Measurements from ENCODE around the gene ZNG1A.
"Not testable (repeated sequence)": the region's sequence is repeated elsewhere in the genome, so short reads cannot be mapped to it uniquely, and the experiment has no call there.

The ZNG1A gene

DNA sequence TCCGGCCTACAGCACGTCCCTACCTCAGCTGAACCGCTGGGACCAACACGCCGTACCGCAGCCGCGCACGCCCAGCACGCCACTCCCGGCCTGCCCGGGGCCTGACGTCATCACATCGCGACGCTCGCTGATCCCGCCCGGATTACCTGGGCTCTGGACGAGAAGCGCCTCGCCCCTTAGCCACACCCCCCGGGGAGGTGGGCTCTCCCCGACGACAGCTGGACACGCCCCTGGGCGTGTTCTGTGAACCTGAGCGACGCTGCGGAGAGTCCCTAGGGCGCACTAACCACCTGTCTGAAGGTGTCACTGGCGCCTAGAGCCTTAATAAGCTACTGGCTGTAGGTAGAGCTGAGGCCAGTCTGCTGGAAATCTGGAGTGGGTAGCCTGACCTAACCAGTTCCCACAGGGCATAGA, at the start of gene ZNG1A:
TSS of gene ZNG1A (minus strand) at position 87 of the 414 bp plus-strand sequence. CDS start 87 bp downstream, outside the sequence.
- DNase-seq (ENCODE audit: low read depth in 2 of 2), result peak; percentile 39 to 52

DNA sequence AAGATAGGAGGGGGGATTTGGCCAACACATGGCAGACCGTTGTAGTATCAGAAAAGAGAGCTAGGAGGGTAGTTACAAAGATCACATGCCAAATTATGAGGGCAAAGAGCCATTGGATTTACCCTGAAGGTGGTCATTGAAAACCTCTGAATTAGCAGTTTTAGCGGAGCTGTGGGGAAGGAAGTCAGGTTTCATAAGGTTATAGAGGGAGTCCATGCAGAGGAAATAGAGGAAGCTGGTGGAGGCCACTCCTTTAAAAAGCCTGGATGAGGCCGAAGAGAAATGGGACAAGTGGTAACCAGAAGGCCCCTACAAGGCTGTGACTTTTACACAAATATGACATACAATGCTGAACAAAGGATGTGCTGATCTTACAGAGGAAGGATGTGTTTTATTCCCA, 49.0 kb upstream of the ZNG1A start:
- no peak for DNase-seq (ENCODE audit: low read depth in 2 of 2)

DNA sequence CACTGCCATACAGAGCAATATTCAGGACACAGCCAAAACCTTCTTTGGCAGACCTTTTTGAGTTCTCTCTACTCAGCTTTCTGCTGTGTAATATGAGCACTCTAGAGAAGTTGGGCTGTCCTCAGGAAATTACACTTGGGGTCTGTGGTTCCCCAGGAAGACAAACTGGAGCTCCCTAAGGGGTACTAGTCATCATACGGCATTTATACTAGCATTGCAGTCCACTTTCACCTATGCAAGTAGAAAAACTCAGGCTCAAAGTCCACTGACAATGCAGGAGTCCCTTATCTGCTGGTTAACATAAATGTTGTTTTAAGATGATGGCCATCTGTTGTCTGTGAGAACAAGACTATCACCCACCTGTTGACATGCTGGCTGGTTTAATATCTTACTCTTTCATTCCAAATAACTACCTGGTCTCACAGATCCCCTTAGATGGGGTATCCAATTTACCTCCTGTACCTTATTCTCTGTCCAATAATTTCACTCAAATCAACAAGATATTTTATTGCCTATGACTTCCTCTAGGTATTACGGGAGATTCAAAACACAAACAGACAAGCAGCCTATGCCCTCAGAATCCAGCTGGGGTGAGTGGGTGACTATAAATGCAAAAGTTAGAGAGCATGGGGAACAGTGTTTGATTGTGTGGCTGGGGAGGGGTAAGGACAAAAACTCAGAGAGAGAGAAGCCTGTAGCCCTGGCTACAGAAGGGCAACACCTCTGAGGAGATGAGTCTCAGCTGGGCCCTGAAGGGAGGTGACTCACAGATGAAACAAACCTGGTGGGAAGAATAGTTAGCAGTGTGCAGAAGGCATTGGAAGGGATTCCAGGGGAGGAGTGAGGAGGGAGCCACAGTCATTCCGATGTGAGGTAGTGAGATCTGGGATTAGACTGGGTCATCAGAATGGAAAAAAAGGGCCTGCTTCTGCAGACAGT, 46.0 kb upstream of the ZNG1A start:
- DNase-seq (ENCODE audit: low read depth in 2 of 2), result no peak

DNA sequence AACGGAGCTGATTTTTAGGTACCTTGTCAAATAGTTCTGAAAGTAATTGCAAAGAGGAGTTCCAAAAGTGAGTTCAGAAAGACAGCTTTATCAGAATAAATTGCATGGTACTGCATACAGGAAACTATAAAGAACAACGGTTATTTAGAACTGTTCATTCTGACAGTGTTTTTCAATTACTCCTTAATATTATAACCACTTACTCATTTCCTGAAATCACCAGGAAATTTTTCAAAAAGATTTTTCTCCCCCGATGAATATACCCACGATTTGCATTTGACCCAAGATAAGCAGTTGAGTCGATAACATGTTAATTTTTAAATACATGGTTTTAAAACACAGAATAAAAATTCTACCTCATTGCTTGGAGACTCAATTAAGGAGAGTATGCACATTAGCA, 45.2 kb upstream of the ZNG1A start:
- no peak for DNase-seq (ENCODE audit: low read depth in 2 of 2)

DNA sequence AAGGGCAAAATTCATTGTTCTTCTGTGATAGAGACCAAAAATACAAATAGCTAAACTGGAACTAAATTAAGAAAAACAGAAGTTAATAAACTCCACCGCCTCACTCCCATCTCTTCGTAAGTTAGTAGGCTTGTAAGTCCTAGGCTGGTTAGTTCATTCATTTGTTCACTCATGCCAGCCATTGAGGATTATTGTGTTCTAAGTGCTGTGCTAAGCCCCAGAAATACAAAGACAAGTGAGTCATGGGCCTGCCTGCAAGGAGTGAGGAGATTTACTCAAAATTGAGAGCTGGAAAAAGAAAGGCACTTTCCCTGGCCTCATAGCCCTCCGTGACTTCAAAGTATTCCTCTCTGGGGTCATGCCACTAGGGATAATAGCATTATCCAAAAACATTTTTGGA, 44.3 kb upstream of the ZNG1A start:
- DNase-seq (ENCODE audit: low read depth in 2 of 2), result no peak

DNA sequence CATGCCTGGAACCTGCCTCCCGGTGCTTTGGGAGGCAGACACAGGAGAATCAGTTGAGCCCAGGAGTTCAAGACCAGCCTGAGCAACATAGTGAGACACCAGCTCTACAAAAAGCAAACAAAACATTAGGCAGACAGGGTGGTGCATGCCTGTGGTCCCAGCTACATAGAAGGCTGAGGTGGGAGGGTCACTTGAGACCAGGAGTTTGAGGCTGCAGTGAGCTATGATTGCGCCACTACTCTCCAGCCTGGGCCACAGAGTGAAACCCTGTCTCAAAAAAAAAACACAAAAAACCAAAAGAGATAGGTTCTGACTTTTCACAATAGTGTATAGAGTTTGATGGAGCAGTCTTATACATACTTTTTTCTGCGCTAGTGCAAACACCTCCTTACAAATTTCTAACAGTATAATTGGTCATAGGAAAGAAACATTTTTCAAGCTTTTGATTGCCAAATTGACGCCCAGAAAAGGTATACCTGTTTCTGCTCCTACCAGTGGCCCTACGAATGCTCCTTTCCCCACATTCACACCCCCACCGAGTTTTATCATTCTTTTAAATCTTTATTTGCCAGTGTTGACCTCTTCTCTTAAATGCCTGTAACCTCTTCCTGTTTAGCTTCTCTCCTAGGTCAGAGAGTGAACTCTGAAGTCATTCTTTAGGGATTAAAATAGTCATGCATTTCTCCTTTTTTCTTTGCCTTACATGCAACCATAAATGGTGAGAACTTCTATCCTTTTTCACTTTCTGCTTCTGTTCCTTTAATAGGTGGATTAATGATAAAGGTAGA, 43.3 kb upstream of the ZNG1A start:
- no peak for DNase-seq (ENCODE audit: low read depth in 2 of 2)

DNA sequence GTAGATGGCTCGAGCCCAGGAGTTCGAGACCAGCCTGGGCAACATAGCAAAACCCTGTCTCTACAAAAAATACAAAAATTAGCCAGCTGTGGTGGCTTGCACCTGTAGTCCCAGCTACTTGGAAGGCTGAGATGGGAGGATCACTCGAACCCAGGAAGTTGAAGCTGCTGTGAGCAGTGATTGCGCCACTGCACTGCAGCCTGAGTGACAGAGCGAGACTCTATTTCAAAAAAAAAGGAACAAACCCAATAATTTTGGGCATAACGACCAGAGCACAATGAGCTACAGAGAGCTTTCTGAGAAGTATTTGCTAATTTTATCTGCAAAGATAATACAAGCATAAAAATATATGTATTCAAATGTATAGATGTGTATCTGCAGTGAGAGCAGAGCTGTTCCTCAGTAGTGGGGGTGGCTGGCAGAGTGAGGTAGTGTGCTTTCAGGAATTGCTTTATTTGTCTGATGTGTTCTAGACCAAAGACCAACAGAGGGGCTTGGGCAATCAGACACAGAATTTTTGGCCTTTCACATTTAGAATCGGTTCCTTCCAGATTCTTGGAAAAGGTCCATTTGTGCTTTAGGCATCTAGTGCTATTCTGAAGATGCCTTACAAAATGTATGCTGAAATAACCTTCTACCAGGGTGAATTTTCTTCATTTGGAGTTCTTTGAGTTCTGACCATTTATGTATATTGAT, 41.0 kb upstream of the ZNG1A start:
- no peak for DNase-seq (ENCODE audit: low read depth in 2 of 2)

DNA sequence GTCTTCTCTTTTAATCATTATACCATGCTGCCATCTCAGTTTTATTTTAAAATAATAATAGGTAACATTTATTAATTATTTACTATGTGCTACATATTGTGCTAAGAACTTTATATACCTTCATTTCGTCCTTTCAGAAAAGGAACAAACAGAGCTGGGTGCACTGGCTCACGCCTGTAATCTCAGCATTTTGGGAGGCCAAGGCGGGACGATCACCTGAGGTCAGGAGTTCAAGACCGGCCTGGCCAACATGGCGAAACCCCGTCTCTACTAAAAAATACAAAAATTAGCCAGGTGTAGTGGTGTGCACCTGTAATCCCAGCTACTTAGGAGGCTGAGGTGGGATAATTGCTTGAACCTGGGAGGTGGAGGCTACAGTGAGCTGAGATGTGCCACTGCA, 40.2 kb upstream of the ZNG1A start:
- not testable (repeated sequence) for DNase-seq (ENCODE audit: low read depth in 2 of 2)

DNA sequence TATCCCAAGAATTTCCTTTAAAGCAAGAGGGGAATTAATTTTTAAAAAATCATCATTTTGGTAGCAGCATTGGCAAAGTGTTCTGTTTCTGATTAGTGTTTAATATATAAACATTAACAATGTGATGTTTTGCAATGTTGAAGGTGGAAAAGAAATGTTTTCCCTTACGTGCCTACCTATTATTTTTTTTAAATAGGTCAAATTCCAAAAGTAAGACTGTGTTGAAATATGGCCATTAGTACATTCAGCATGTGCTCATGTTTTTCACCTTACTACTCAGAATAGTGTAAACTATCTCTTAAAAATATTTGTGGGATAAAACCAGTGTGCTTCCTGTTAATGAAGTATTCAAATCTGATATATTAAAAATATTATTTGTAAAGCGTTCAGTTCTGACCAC, 39.1 kb upstream of the ZNG1A start:
- no peak for DNase-seq (ENCODE audit: low read depth in 2 of 2)

DNA sequence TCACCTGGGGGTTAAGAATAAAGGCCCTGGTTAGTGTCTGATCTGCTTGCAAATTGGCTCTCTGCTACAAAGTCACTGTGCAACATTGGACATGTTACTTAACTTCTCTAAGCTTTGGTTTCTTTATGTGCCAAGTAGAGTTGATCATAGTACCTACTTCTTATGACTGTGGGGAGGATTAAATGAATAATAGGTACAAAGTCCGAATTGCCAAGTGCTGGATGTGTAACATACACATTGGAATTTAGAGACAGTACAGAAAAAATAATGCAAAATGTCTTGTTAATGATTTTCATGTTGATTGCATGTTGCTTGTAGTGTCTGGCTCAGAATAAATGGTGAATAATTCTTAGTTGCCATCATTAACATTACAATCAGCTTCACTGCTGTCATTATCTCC, 38.0 kb upstream of the ZNG1A start:
- no peak for DNase-seq (ENCODE audit: low read depth in 2 of 2)

DNA sequence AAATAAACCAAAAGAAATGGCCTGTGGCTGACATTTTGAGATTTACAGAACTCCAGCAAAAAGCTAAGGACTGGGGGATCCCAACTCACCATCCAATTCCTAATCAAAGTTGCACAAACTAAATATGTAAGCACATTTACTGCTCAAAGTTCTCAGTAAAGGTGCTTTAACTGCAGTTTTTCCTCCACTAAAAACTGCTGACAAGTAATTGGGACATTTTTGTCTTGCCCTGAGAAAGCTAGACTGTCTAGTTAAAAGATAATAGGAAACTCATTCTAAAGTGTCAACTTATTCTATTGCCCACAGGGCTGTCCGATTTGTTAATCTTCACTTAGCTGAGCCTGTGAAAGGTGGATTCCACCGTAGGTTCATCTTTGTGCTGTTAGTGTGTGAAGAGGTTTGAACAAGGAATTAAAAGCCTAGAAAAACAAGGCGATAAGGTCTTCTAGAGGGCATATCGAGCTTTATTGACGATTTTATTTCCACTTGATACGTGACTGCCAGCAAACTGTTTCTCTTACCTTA, 36.8 kb upstream of the ZNG1A start:
- DNase-seq (ENCODE audit: low read depth in 2 of 2), result no peak

DNA sequence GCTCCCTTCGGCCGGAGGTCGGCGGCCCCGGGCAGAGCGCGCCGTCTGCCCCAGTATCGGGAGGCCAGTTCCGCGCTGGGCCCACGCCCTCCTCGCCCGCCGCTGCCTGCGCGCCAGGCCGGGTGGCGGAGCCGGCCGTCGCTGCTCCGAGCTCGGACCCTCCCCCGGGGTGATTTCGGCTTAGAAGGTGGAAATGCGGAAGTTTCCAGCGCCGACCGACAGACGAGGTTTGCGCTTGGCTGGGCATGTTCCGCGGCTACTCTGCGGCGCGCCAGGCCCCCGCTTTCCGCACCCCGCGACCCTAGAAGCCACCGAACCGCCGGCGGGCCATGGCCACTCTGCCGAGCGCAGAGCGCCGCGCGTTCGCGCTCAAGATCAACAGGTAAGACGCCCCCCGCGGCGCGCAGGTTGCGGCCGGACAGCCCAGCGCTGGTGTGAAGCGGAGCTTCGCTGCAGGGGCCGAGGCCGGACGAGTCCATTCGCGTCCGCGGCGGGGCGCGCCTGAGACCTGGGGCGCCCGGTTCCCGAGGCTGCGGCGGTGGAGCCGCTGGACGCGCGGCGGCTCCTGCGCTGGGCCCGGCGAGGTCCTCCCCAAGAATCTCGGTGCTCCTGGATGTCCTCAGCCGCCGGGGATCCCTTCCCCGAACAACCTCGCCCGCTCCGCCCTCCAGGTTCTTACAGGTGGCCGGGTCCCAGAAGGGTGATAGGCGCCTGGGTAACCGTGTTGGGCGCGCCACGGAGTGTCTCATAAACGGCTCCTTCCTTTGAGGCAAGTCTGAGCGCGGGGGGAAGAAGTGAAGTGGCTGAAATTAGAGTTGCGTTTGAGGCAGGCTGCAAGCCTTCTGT, 36.0 kb upstream of the ZNG1A start, which contains the start of gene DOCK8:
TSS of gene DOCK8 (plus strand) at position 218 of the 846 bp plus-strand sequence. CDS start at position 330, 112 bp downstream.
- DNase-seq (ENCODE audit: low read depth in 2 of 2), result peak; percentile 20 to 29

DNA sequence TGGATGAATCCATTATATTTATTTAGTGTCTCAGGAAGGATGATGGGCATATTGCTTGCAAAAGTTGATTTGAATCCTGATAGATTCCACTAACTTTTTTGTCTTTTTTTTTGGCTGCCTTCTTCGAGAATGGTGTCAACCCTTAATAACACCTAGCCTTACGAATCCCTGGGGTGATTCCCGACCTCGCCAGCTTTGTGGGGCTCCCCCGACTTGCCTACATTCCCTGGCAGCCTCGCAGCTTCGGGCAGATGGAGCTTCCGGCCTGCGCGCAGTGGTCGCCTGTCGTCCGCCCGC, 35.4 kb upstream of the ZNG1A start:
- no peak for DNase-seq (ENCODE audit: low read depth in 2 of 2)

DNA sequence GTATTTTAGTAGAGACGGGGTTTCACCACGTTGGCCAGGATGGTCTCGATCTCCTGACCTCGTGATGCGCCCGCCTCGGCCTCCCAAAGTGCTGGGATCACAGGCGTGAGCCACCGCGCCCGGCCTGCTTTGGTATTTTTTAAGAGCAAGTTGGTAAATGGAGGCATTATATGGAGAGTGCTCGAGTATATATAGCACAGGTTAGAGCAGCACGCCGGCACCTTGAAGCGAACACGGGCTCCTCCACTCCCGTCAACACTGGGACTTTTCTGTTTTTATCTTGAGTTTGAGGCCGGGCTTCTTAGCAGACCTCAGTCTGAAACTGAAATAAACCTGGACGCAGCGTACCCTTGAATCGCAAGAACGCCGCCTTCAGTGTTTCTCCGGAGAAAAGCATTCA, 35.0 kb upstream of the ZNG1A start:
- DNase-seq (ENCODE audit: low read depth in 2 of 2), result not testable (repeated sequence)

DNA sequence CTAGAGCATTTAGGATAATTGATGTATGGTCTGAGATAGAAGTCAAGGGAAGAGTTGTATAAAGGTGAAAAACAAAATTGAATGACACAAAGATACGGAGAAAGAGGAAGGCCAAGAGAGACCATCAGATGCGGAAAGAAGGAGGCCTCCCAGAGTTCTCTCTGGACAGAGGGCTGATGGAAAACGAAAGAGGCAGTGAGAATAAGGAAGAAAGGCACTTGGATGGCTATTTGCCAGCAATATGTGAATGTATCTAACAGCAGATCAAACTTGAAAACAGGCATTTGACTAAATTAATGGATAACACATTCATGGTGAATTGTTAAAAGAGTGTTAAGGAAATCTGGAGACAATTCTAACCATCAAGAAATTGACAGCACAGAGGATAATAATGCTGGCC, 33.4 kb upstream of the ZNG1A start:
- no peak for DNase-seq (ENCODE audit: low read depth in 2 of 2)

DNA sequence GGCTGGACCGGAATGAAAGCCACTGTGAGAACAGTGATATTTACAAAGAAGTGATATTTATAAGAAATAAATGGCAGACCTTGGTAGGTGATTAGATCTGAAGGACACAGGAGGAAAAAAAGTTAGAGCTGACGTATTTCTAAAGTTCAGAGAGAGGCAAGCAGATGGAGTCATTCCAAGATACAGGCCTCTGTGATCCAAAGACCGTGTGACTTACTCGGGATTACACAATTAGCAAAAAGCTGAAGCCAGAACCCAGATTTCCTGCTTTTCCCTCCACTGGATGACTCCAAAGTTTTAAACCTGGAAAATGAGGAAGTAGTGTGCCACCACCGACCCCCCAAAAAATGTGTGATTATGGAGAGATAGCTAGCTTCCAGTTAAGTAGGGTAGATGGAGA, 32.7 kb upstream of the ZNG1A start:
- no peak for DNase-seq (ENCODE audit: low read depth in 2 of 2)

DNA sequence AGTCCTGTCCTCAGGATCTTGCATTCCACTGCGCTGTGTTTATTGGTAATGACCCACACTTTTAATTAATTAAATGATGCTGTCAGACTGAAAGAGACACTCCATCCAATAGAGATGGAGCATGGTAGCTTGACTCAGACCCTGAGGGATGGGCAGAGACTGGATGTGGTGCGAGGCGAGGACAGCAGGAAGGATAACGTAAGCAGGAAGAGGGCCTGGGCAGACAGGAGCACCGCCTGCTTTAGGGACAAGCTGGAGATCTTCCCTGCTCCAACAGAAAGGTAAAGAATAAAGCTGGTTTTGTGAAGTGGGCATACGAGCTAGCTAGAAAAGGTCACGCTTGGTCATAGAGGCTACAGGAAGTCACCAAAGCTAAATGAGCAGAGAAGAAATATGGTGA, 32.2 kb upstream of the ZNG1A start:
- no peak for DNase-seq (ENCODE audit: low read depth in 2 of 2)

DNA sequence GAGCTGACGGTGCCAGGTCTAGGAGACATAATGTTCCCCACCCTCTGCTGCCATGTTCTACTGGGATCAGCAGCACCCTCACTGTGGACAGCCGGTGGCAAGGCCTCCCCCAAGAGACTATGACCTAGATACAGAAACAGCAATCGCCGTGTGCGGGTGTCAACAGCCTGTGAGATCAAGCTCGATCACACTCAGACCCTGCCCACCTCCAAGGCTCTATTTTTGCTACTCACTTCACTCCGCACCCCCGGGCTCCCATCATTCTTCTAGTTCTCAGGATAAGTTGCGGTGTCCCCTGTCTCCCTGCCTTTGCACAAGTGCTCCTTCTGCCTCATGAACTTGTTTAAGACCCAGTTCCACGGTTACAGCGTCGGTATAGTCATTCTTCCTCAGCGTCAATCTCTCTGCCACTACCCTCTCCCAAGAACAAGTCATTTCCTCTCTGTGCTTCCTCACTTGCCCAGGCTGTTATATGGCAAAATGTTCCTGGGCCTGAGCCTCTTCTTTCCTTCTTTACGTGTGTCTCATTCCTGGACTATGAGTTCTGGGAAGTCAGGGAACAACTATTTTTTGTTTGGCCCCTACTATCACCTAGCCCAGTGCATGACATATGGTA, 30.4 kb upstream of the ZNG1A start:
- DNase-seq (ENCODE audit: low read depth in 2 of 2), result no peak

DNA sequence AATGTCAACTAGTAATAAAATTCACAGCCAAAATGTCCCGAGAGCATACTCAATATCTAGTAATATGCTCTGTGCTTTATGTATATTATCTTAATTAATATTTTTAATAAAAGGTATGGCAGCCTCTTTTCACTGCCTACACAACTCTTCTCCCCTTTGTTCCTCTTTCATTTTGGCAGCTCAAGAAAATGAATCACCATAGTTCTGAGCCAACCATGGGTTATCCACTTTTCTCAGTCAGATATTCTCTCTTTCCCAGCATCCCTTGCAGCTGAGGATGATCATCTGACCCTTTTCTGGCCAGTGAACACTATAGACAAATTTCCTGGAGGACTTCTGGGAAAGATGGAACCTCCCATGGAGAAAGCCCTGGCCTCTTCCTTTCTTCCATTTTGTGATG, 27.6 kb upstream of the ZNG1A start:
- no peak for DNase-seq (ENCODE audit: low read depth in 2 of 2)

DNA sequence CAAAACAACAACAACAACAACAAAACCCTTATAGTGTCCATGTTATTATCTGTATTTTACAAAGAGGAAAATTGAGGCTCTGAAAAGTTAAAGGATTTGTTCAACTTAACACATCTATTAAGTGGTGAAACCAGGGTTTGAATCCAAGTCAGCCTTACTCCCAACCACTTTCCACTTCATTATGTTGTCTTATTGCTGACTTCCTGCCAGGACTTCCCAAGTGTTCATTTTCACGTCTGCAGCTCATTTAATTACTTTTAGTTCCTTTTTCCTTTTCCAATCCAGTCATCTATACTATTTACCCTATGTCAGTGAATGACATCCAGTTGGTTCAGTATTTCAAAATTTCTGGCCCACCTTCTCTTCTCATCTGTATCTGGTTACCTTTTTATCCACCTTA, 20.7 kb upstream of the ZNG1A start:
- not testable (repeated sequence) for DNase-seq (ENCODE audit: low read depth in 2 of 2)
